Measurements from ENCODE around the gene METRNL.
"Not testable (repeated sequence)": the region's sequence is repeated elsewhere in the genome, so short reads cannot be mapped to it uniquely, and the experiment has no call there.

Gene METRNL

GRCh38 chr17:83109793-83110645 is 30.6 kb downstream of the METRNL start:
- DNase-seq = no peak

- no peak for DNase-seq
These were observed 31.3 kb downstream of the METRNL start for GRCh38 chr17:83110735-83111134.

- DNase-seq = no peak
These were observed 32.3 kb downstream of the METRNL start for GRCh38 chr17:83111516-83112282.

- no peak for DNase-seq
These were observed 34.0 kb downstream of the METRNL start for GRCh38 chr17:83113381-83113780.

- no peak for DNase-seq
These were observed 34.4 kb downstream of the METRNL start for GRCh38 chr17:83113792-83114191.

GRCh38 chr17:83114706-83115105 is 35.3 kb downstream of the METRNL start:
- no peak for DNase-seq

- DNase-seq = no peak
These were observed 35.8 kb downstream of the METRNL start for GRCh38 chr17:83115202-83115651.

GRCh38 chr17:83115832-83116231 is 36.4 kb downstream of the METRNL start:
- no peak for DNase-seq

GRCh38 chr17:83116311-83116771 is 36.9 kb downstream of the METRNL start:
- no peak for DNase-seq

- no peak for DNase-seq
These were observed 37.6 kb downstream of the METRNL start for GRCh38 chr17:83116783-83117555.

- no peak for DNase-seq
These were observed 38.2 kb downstream of the METRNL start for GRCh38 chr17:83117583-83117982.

- DNase-seq = no peak
These were observed 38.8 kb downstream of the METRNL start for GRCh38 chr17:83118071-83118841.

- DNase-seq = no peak
These were observed 40.8 kb downstream of the METRNL start for GRCh38 chr17:83119987-83120864.

GRCh38 chr17:83121473-83121872 is 42.1 kb downstream of the METRNL start:
- not testable (repeated sequence) for DNase-seq

GRCh38 chr17:83121921-83122820 is 42.8 kb downstream of the METRNL start:
- DNase-seq = no peak

GRCh38 chr17:83122834-83123233 is 43.4 kb downstream of the METRNL start:
- no peak for DNase-seq

- DNase-seq = no peak
These were observed 44.7 kb downstream of the METRNL start for GRCh38 chr17:83123896-83124801.

GRCh38 chr17:83124871-83125514 is 45.6 kb downstream of the METRNL start:
- DNase-seq = no peak

Measured in activated CD4-positive, CD25-positive, alpha-beta regulatory T cell treated with anti-CD3 and anti-CD28 coated beads, Interleukin-2, amount 50 U/mL, for 72 hours (primary cell).